CD4-positive, alpha-beta T cell treated with Interferon gamma for 1 hour (primary cell): ENCODE measurements around the gene EXOC6B.

Experiments
- DNase-seq: peaks from one replicate; pipeline ENCODE4 v3.0.0-alpha.2; 2020

Gene EXOC6B

GRCh38 chr2:72825257-72826155, at the start of gene EXOC6B:
TSS of gene EXOC6B (minus strand) at chr2:72826033.
- DNase-seq: peak; percentile 83

DNA sequence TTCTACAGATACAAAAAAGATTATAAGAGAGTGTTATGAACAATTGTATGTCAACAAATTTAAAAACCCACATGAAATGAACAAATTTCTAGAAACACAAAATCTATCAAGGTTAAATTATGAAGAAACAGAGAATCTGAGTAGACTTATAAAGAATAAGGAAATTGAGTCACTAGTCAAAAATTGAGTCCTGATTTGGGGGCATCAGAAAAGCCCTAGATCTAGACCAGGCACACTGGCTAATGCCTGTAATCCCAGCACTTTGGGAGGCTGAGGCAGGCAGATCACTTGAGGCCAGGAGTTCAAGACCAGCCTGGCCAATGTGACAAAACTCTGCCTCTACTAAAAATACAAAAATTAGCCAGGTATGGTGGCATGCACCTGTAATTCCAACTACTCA, 46.0 kb upstream of the EXOC6B start:
- no peak for DNase-seq

GRCh38 chr2:72871060-72871459, 45.2 kb upstream of the EXOC6B start:
- DNase-seq: no peak

DNA sequence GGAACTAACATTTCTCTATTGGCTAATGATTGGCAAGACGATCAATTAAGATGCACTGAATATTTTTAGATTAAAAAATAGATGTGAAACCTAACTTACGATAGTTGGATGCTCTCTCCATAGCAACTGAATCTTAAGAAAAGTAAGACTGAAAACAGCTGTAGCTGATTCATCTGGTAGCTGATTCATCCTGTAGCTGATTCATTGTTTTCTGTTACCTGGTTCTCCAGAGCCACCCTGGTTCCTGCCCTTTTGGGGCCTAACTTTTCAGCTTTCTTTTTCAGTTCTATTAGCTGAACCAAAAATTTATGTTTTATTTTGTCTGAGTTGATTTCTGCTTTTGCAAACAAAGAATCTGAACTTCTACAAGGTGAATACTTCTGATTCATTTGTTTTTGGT, 38.7 kb upstream of the EXOC6B start:
- no peak for DNase-seq

DNA sequence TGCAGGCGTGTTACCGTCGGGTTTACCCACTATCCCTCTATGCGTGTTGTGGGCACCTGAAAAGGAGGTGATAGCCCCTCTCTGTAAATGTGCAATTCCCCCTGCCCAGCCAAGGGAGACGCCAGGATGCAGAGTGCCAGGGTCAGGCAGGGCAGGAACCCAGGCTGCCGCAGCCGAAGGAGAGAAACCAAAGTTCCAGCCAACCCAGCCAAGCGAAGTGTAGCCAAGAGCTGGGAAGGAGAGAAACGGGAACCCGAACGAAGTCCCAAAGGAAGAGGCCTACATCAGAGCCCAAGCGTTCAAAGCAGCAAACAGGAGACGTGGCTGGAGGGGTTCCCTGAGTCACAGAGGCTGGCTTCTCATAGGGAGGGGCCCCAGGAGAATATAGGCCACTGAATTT, 37.2 kb upstream of the EXOC6B start:
- no peak for DNase-seq

- peak; percentile 77 for DNase-seq
Measured at GRCh38 chr2:72862239-72862988, 36.6 kb upstream of the EXOC6B start.

DNA sequence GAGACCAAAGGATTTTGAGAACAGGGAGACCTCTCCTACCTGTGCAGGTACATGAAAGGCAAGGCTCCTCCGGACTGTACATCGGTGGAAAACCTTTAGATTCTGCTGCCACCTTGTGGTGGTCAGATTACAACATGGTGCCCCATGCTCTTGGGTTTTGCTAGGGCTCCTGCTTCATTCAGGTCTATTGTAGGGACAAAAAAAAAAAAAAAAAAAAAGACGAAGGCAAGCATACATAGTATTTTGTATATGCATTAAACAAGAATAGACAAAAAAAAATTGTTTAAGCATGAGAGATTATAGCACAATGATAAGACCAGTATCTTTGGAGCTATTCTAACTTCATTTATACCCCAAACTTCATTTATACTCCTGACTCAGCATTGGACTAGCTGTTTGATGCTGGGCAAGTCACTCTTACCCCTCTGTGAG, 34.0 kb upstream of the EXOC6B start:
- peak; percentile 42 for DNase-seq

DNA sequence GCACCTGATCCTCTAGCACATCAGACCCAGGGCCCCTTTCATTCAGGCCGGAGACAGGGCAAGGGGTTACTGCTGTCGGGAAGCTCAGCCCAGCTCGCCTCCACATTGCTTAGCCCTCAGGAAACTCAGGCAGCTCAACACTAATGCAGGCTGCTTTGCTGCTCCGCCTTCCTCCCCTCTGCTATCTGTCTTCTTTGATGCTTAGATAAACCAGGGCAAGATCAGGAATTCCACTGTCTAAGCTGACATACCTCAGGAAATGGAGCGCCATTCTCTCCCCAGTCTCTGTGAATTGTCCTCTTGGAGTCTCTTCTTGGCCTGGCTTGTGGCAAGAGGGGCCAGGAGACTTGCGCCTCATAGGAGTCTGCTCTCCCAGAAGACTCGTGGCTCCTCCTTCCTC, 25.5 kb upstream of the EXOC6B start:
- no peak for DNase-seq

DNA sequence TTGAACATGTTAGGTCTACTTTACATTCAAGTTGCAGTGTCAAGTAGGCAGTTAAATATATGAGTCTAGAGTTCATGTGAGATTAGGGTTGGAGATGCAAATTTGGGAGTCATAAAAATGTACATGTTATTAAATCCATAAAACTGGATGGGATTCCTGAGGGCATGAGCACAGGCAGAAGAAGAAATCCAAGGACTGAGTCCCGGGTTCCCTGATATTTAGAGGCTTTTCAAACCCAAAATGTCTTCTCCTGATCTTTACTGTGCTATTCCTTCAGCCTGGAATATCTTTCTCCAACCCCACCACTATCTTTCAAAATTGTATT, 23.3 kb upstream of the EXOC6B start:
- no peak for DNase-seq

DNA sequence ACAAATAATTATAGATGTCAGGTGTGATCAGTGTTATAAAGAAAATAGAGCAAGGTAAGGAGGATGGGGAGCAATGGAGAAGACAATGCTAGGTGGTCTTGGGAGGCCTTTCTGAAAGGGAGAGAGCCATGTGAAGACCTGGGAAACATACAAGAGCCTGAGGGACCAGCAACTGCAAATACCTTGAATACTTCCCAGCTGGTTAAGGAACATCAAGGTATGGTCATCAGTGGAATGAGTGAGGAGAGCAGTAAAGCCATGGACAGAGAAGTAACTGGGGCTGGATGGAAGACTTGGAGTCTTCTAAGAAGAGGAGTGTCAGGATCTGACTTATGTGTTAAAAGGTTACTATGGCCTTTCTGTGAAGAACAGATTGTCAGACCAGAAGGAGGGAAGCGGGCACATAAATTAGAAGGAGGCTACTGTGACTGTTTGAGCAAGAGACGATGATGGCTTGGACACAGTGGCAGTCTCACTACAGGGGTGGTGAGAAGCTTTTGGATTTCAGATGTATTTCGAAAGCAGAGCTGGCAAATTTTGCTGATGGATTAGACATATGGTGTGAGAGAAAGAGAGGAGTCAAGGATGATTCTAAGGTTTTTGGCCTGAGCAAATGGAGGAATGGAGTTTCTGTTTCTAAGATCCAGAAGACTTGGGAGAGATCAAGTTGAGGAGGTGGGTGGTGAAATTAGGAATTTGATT, 22.8 kb upstream of the EXOC6B start:
- no peak for DNase-seq

DNA sequence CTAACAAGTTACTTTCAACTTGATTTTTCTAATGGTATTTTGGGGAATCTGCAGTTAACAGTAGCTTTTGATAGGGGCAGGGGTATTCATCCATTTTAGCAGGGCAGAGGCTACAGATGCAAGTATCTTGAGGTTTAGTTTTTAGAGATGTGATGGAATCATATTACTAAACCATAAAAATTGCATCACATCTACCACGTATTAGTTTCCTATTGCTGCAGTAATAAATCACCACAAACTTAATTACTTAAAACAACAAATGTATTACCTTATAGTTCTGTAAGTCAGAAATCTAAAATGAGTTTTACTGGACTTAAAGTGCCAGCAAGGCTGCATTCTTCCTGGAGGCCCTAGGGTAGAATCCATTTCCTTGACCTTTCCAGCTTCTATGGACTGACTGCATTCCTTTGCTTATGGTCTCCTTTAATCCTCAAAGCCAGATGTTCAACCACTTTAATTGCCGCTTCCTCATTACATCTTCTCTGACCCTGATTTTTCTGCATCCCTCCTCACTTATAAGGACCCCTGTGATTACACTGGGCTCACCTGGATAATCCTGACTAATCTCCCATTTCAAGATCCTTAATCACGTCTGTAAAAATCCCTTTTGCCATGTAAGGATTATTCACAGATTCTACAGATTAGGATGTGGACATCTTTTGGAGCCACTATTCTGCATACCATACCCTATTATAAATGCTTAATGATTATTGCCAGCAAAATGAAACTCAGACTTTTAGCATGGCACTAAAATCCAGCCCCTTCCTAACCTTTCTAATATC, 21.9 kb upstream of the EXOC6B start:
- no peak for DNase-seq

- DNase-seq: no peak
Measured at GRCh38 chr2:72846171-72847095, 20.6 kb upstream of the EXOC6B start.

DNA sequence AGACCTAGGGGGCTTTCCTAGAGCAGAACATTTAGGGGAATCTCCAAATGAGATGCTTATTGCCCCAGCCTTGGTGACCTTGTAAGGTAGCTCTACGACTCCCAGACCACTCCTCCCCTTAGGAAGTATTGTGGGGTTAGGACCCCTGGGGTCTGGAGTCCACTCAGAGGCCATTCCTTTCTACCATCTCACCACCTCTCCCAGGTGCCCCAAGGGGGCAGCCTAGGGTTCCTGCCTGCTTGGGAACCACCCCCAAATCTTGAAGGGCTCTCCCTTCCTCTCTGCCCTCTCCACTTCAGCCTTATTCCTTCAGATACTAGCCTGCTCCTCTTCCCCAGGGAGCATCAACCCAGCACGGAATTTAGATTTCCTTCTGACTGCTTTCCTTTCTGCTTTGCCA, 17.5 kb upstream of the EXOC6B start:
- DNase-seq: no peak

DNA sequence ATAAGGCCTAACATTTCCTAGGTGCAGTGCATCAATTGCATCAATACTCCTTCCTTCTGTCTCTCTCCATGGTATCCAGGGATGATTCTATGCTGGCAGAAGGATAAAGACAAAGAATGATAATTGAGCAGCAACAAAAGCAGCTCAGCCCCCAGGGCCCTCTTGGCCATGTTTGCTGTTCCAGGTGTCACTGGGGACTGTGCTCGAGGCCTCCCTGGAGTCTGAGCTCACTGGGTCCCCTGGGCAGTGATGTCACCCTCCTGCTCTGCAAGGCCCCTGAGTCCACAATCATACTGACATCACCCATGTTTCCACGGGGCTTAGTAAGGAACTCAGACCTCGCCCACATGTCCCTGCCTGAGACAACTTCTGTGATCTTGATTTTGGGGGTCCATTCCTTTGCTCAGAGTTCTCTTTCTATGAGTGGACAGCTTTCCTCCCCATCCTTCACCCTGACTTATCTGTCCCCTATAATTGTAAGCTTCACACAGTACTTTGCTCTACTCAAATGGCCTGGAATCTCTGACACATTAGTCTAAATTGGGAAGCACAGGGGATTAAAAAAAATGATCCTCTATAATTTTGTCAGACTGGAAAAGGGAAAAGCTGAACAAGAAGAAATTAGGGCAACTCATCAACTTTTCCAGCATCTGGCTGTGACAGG, 15.8 kb upstream of the EXOC6B start:
- DNase-seq: no peak

DNA sequence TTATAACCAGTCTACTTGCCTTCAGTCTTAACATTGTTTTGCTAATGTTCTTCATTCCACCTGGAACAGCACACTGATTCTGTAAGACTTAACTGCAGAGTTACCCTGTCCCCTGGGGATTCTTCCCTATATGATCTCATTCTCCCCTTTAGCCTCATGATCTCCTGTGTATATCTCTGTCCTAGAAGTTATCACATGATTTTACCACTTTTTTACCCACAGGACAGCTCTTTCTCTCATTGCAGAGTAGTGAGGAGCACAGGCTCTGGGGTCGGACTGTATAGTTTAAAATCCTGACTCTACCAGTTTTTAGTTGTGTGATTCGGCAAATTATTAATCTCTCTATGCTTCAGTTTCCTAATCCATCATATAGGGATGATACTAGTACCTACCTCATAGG, 14.2 kb upstream of the EXOC6B start:
- DNase-seq: no peak

- no peak for DNase-seq
Measured at GRCh38 chr2:72837171-72837570, 11.3 kb upstream of the EXOC6B start.

DNA sequence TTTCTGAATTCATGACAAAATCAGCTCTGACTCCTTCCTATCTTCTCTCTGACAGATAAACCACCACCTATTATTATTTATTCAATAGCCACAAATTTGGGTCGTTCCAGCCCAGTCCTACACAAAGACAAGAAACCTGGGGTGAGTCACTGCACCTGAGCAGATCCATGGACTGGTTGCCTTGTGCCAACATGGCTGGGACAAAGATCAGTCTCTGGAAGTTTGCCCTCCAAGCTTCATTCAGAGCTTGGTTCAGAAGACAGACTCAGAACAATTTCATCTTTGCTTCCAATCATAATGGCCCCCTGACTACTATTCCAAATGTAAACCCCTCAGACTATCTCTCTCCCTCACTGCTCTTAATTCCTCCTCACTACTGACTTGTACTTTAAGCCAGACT, 9.6 kb upstream of the EXOC6B start:
- no peak for DNase-seq

GRCh38 chr2:72834596-72834995, 8.8 kb upstream of the EXOC6B start:
- DNase-seq: no peak

- DNase-seq: no peak
Measured at GRCh38 chr2:72833084-72833714, 7.4 kb upstream of the EXOC6B start.

- no peak for DNase-seq
Measured at GRCh38 chr2:72830273-72830672, 4.4 kb upstream of the EXOC6B start.
